Measurements from ENCODE around the gene TK1. TPM values are rescaled to one million over a fixed set of nuclear protein-coding genes. Genes with fewer than 3 reads are reported as not detected.

The TK1 gene
- total RNA-seq, 2 donors from 2014 or later, result 0.66 to 4.9 TPM

DNA sequence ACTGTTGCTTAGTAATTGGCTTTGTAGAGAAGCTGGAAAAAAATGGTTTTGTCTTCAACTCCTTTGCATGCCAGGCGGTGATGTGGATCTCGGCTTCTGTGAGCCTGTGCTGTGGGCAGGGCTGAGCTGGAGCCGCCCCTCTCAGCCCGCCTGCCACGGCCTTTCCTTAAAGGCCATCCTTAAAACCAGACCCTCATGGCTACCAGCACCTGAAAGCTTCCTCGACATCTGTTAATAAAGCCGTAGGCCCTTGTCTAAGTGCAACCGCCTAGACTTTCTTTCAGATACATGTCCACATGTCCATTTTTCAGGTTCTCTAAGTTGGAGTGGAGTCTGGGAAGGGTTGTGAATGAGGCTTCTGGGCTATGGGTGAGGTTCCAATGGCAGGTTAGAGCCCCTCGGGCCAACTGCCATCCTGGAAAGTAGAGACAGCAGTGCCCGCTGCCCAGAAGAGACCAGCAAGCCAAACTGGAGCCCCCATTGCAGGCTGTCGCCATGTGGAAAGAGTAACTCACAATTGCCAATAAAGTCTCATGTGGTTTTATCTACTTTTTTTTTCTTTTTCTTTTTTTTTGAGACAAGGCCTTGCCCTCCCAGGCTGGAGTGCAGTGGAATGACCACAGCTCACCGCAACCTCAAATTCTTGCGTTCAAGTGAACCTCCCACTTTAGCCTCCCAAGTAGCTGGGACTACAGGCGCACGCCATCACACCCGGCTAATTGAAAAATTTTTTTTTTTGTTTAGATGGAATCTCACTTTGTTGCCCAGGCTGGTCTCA is 38.4 kb upstream of the TK1 start:
- no peak overlapping the region for H3K27ac ChIP-seq
- TF ChIP-seq POLR2A (IDR thresholded peaks at IDR 0.05), result no peak
- TF ChIP-seq, protein P1, sequence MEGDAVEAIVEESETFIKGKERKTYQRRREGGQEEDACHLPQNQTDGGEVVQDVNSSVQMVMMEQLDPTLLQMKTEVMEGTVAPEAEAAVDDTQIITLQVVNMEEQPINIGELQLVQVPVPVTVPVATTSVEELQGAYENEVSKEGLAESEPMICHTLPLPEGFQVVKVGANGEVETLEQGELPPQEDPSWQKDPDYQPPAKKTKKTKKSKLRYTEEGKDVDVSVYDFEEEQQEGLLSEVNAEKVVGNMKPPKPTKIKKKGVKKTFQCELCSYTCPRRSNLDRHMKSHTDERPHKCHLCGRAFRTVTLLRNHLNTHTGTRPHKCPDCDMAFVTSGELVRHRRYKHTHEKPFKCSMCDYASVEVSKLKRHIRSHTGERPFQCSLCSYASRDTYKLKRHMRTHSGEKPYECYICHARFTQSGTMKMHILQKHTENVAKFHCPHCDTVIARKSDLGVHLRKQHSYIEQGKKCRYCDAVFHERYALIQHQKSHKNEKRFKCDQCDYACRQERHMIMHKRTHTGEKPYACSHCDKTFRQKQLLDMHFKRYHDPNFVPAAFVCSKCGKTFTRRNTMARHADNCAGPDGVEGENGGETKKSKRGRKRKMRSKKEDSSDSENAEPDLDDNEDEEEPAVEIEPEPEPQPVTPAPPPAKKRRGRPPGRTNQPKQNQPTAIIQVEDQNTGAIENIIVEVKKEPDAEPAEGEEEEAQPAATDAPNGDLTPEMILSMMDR (IDR thresholded peaks at IDR 0.05), result no peak
- H3K27me3 ChIP-seq, result no peaks in the 10 kb centered on the region
- ATAC-seq (no peak), DNase-seq (no peak)
- 91 to 92% methylated on average over 16 of the region's 16 CpGs for WGBS, 2 donors
- no peak overlapping the region for H3K4me3 ChIP-seq
- intact Hi-C loops (cut with DNase I), result no loop called here
- H3K36me3 ChIP-seq (replicated peaks in 1 of 2; ENCODE audit: insufficient read depth in 1 of 2, low read depth in 2 of 2), result no peaks in the 10 kb centered on the region
- no peaks in the 10 kb centered on the region for H3K4me1 ChIP-seq
- H3K9me3 ChIP-seq, result no peaks in the 10 kb centered on the region

DNA sequence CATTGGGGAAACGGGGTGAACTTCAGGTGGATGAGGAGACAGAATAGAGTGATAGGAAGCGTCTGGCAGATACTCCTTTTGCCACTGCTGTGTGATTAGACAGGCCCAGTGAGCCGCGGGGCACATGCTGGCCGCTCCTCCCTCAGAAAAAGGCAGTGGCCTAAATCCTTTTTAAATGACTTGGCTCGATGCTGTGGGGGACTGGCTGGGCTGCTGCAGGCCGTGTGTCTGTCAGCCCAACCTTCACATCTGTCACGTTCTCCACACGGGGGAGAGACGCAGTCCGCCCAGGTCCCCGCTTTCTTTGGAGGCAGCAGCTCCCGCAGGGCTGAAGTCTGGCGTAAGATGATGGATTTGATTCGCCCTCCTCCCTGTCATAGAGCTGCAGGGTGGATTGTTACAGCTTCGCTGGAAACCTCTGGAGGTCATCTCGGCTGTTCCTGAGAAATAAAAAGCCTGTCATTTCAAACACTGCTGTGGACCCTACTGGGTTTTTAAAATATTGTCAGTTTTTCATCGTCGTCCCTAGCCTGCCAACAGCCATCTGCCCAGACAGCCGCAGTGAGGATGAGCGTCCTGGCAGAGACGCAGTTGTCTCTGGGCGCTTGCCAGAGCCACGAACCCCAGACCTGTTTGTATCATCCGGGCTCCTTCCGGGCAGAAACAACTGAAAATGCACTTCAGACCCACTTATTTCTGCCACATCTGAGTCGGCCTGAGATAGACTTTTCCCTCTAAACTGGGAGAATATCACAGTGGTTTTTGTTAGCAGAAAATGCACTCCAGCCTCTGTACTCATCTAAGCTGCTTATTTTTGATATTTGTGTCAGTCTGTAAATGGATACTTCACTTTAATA is 37.6 kb upstream of the TK1 start:
- H3K4me3 ChIP-seq, result no peak overlapping the region
- no peaks in the 10 kb centered on the region for H3K27me3 ChIP-seq
- no peaks in the 10 kb centered on the region for H3K9me3 ChIP-seq
- intact Hi-C loops (cut with DNase I), result no loop called here
- no peak overlapping the region for H3K27ac ChIP-seq
- TF ChIP-seq, protein P1 (IDR thresholded peaks at IDR 0.05), result no peak
- TF ChIP-seq POLR2A (IDR thresholded peaks at IDR 0.05), result no peak
- no peak for DNase-seq
- WGBS, 2 donors, result 82 to 86% methylated on average over 21 to 27 of the region's 27 CpGs
- ATAC-seq, result no peak
- H3K4me1 ChIP-seq, result no peaks in the 10 kb centered on the region
- no peaks in the 10 kb centered on the region for H3K36me3 ChIP-seq (replicated peaks in 1 of 2; ENCODE audit: insufficient read depth in 1 of 2, low read depth in 2 of 2)

DNA sequence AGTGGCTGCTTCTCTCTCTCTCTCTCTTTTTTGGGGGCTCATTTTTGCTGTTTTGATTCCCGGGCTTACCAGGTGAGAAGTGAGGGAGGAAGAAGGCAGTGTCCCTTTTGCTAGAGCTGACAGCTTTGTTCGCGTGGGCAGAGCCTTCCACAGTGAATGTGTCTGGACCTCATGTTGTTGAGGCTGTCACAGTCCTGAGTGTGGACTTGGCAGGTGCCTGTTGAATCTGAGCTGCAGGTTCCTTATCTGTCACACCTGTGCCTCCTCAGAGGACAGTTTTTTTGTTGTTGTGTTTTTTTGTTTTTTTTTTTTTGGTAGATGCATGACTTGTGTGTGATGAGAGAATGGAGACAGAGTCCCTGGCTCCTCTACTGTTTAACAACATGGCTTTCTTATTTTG is 36.9 kb upstream of the TK1 start:
- Histone ChIP-seq H3K36me3 (replicated peaks in 1 of 2; ENCODE audit: insufficient read depth in 1 of 2, low read depth in 2 of 2) (no peaks in the 10 kb centered on the region), H3K4me1 (no peaks in the 10 kb centered on the region), H3K27me3 (no peaks in the 10 kb centered on the region), H3K27ac (no peak overlapping the region), H3K4me3 (no peak overlapping the region), H3K9me3 (no peaks in the 10 kb centered on the region)
- ATAC-seq, result no peak
- intact Hi-C loops (cut with DNase I), result no loop called here
- TF ChIP-seq, protein P1 (IDR thresholded peaks at IDR 0.05), result no peak
- TF ChIP-seq POLR2A (IDR thresholded peaks at IDR 0.05), result no peak
- WGBS, 2 donors, result 73 to 94% methylated on average over 3 of the region's 3 CpGs
- DNase-seq, result no peak

DNA sequence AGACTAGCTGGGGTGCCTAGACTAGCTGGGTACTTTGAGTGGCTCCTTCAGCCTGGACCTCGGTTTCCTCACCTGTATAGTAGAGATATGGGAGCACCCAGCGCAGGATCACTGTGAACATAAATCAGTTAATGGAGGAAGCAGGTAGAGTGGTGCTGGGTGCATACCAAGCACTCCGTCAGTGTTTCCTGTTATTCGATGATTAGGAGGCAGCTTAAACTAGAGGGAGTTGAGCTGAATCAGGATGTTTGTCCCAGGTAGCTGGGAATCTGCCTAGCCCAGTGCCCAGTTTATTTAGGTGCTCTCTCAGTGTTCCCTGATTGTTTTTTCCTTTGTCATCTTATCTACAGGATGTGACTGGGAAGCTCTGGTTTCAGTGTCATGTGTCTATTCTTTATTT is 36.2 kb upstream of the TK1 start:
- DNase-seq, result no peak
- Histone ChIP-seq H3K27ac (no peak overlapping the region), H3K36me3 (replicated peaks in 1 of 2; ENCODE audit: insufficient read depth in 1 of 2, low read depth in 2 of 2) (no peaks in the 10 kb centered on the region), H3K9me3 (no peaks in the 10 kb centered on the region), H3K4me1 (no peaks in the 10 kb centered on the region), H3K27me3 (no peaks in the 10 kb centered on the region), H3K4me3 (no peak overlapping the region)
- TF ChIP-seq, protein P1 (IDR thresholded peaks at IDR 0.05), result no peak
- no peak for TF ChIP-seq POLR2A (IDR thresholded peaks at IDR 0.05)
- no peak for ATAC-seq
- WGBS, 2 donors, result 62 to 93% methylated on average over 4 of the region's 4 CpGs
- intact Hi-C loops (cut with DNase I), result no loop called here

Data from body of pancreas (tissue), 4 donors.